BLaER1 treated with 17β-estradiol and CSF1 and Interleukin-3, amounts not matched to agents 10 nM and 100 nM (cell line): ENCODE results near the gene PRR23E.

Source experiments
- H3K27ac ChIP-seq, 11 experiments: shearing (Covaris generic); formaldehyde crosslinking; 2 replicates each; pipeline ENCODE4 v1.8.1; 2022
- H3K27me3 ChIP-seq, 11 experiments: shearing (Covaris generic); formaldehyde crosslinking; 2 replicates each; pipeline ENCODE4 v1.8.1; 2022
- H3K36me3 ChIP-seq, 11 experiments: shearing (Covaris generic); formaldehyde crosslinking; 2 replicates each; pipeline ENCODE4 v1.8.1; 2022
- H3K4me1 ChIP-seq, 10 experiments: shearing (Covaris generic); formaldehyde crosslinking; 2 replicates each; pipeline ENCODE4 v1.8.1; 2022
- H3K4me2 ChIP-seq, 11 experiments: shearing (Covaris generic); formaldehyde crosslinking; 2 replicates each; pipeline ENCODE4 v1.8.1; 2022
- H3K4me3 ChIP-seq, 10 experiments: shearing (Covaris generic); formaldehyde crosslinking; 2 replicates each; pipeline ENCODE4 v1.8.1; 2022
- H3K9ac ChIP-seq, 11 experiments: shearing (Covaris generic); formaldehyde crosslinking; 2 replicates each; pipeline ENCODE4 v1.8.1; 2022
- H3K9me3 ChIP-seq, 11 experiments: shearing (Covaris generic); formaldehyde crosslinking; replicated peaks in 1 of 11; 2 replicates each; pipeline ENCODE4 v1.8.1; 2022
- H4K20me1 ChIP-seq, 11 experiments: shearing (Covaris generic); formaldehyde crosslinking; 2 replicates each; pipeline ENCODE4 v1.8.1; 2022
- Cebpa-rat ChIP-seq, 11 experiments: shearing (Covaris generic); IDR thresholded peaks; 2 replicates each; pipeline ENCODE4 v1.8.1; 2022

The PRR23E gene

GRCh38 chr3:127170814-127171213 lies 22.1 kb upstream of the PRR23E start:
- H4K20me1 ChIP-seq, result peaks cover 0 to 40% (median 0%) of the 10 kb centered on the region in 11 experiments; a peak in 7 of 22 replicates
- no peak overlapping the region for H3K4me2 ChIP-seq
- no peak overlapping the region for H3K9ac ChIP-seq
- no peak for TF ChIP-seq Cebpa-rat (IDR thresholded peaks at IDR 0.05)
- peaks cover 7 to 14% (median 12%) of the 10 kb centered on the region in 10 experiments; a peak in 17 of 20 replicates for H3K4me1 ChIP-seq
- no peaks in the 10 kb centered on the region for H3K27me3 ChIP-seq
- no peak overlapping the region for H3K27ac ChIP-seq
- no peak overlapping the region for H3K4me3 ChIP-seq
- no peaks in the 10 kb centered on the region for H3K36me3 ChIP-seq
- no peaks in the 10 kb centered on the region; a peak in 1 of 22 replicates for H3K9me3 ChIP-seq

DNA sequence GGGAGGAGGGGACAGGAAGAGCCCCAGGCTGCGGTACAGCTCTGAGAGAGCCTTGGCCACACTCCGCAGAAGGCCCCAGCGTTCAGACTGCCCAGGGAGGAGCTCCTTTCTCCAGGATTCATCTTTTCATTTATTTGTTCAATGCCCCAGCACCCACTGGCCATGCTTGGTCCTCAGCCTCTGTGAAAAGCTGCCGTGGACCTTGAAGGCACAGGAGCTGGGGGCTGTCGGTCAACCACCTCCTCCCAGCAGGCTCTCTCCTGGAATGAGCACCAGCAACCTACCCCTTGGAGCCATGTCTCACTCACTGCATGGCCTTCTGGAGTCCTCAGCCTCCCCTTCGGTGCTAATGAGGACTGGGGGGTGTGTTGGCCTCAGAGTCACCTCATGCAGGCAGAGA lies 21.6 kb upstream of the PRR23E start:
- peaks cover 7 to 14% (median 12%) of the 10 kb centered on the region in 10 experiments; a peak in 17 of 20 replicates for H3K4me1 ChIP-seq

DNA sequence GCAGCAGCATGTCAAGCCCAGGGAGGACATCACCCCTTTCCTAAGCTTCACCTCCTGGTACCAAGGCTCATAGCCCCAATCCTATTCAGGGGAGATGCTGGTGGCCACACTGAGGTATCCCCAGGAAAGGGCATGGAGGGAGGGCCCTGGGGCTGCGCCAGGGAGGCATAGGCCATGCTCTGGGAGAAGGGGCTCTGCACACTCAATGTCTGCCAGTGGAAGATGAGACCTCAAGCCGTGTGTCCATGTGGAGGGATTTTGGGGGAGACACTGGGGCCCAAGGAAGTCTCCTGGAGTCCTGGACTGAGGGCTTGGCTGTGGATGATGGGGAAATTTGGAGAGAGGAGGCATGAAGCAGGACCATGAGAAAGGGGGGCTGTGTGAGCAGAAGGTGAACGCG lies 21.2 kb upstream of the PRR23E start:
- Histone ChIP-seq H3K4me3 (no peak overlapping the region), H3K27ac (no peak overlapping the region), H3K27me3 (no peaks in the 10 kb centered on the region), H4K20me1 (peaks cover 0 to 40% (median 0%) of the 10 kb centered on the region in 11 experiments; a peak in 7 of 22 replicates), H3K36me3 (no peaks in the 10 kb centered on the region), H3K9me3 (peaks cover 0 to 4% (median 0%) of the 10 kb centered on the region in 11 experiments; a peak in 2 of 22 replicates), H3K4me2 (peak overlapping the region in 1 of 11 experiments; percentile 71; a peak in 1 of 22 replicates), H3K9ac (no peak overlapping the region), H3K4me1 (peaks cover 7 to 14% (median 12%) of the 10 kb centered on the region in 10 experiments; a peak in 17 of 20 replicates)
- no peak for TF ChIP-seq Cebpa-rat (IDR thresholded peaks at IDR 0.05)

More for the DNA sequence above, 21.6 kb upstream of the PRR23E start:
- no peaks in the 10 kb centered on the region for H3K36me3 ChIP-seq
- no peaks in the 10 kb centered on the region; a peak in 1 of 22 replicates for H3K9me3 ChIP-seq
- no peak overlapping the region for H3K9ac ChIP-seq
- no peak overlapping the region for H3K4me2 ChIP-seq
- TF ChIP-seq Cebpa-rat (IDR thresholded peaks at IDR 0.05), result no peak
- peaks cover 0 to 40% (median 0%) of the 10 kb centered on the region in 11 experiments; a peak in 7 of 22 replicates for H4K20me1 ChIP-seq
- no peak overlapping the region for H3K4me3 ChIP-seq
- H3K27ac ChIP-seq, result no peak overlapping the region
- no peaks in the 10 kb centered on the region for H3K27me3 ChIP-seq

GRCh38 chr3:127172211-127172610 lies 20.7 kb upstream of the PRR23E start:
- no peak overlapping the region for H3K27ac ChIP-seq
- H4K20me1 ChIP-seq, result peaks cover 0 to 39% (median 0%) of the 10 kb centered on the region in 11 experiments; a peak in 7 of 22 replicates
- H3K36me3 ChIP-seq, result no peaks in the 10 kb centered on the region
- peak overlapping the region; percentile 14 to 71 (median 58); a peak in 20 of 22 replicates for H3K4me2 ChIP-seq
- no peaks in the 10 kb centered on the region for H3K27me3 ChIP-seq
- peaks cover 7 to 14% (median 12%) of the 10 kb centered on the region in 10 experiments; a peak in 17 of 20 replicates for H3K4me1 ChIP-seq
- H3K9me3 ChIP-seq, result peaks cover 0 to 9% (median 2%) of the 10 kb centered on the region in 11 experiments; a peak in 9 of 22 replicates
- no peak overlapping the region for H3K4me3 ChIP-seq
- no peak for TF ChIP-seq Cebpa-rat (IDR thresholded peaks at IDR 0.05)
- 0 out of 22 replicates have a peak overlapping the region, but pooled peaks of 1 of the 11 experiments have one; percentile 4 for H3K9ac ChIP-seq

DNA sequence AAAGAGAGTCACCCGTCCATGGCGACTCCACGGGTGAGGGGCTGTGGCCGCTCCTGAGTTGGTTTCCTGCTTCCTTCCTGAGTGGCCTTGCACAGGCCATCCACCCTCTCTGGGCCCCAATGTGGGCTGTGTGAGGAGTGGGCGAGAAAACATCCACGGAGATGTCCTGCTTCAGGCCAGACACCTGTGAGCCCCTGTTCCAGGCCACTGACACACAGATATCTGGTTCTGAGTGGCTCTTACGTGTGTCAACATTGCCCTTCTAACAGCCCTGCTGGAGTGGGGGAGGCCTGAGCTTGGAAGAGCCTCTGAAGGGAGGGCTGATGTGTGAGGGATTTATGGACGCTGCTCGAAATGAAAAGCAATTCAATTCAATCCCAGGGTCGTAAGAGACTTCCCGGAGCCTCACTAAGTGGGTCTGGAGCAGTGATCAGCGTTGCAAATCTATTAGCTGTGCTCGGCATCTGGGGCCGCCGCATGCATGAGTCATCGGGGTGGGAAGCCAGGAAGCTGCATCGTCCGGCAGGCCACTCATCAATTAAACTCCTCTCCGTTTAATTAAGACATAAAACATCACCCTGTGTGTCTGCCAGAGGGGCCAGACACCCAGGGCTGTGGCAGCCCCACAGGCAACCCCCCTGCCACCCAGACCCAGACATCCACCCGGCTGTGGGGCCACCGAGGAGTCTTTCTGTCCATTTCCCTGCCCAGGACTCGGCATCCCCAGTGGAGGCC lies 20.0 kb upstream of the PRR23E start:
- Histone ChIP-seq H3K4me3 (no peak overlapping the region), H3K27me3 (no peaks in the 10 kb centered on the region), H3K27ac (no peak overlapping the region), H3K4me2 (peak overlapping the region; percentile 14 to 71 (median 58); a peak in 20 of 22 replicates), H3K9ac (0 out of 22 replicates have a peak overlapping the region, but pooled peaks of 1 of the 11 experiments have one; percentile 4), H4K20me1 (peaks cover 0 to 31% (median 0%) of the 10 kb centered on the region in 11 experiments; a peak in 7 of 22 replicates), H3K36me3 (no peaks in the 10 kb centered on the region), H3K4me1 (peaks cover 7 to 14% (median 12%) of the 10 kb centered on the region in 10 experiments; a peak in 17 of 20 replicates), H3K9me3 (peaks cover 2 to 15% (median 6%) of the 10 kb centered on the region in 11 experiments; a peak in 14 of 22 replicates)
- no peak for TF ChIP-seq Cebpa-rat (IDR thresholded peaks at IDR 0.05)

DNA sequence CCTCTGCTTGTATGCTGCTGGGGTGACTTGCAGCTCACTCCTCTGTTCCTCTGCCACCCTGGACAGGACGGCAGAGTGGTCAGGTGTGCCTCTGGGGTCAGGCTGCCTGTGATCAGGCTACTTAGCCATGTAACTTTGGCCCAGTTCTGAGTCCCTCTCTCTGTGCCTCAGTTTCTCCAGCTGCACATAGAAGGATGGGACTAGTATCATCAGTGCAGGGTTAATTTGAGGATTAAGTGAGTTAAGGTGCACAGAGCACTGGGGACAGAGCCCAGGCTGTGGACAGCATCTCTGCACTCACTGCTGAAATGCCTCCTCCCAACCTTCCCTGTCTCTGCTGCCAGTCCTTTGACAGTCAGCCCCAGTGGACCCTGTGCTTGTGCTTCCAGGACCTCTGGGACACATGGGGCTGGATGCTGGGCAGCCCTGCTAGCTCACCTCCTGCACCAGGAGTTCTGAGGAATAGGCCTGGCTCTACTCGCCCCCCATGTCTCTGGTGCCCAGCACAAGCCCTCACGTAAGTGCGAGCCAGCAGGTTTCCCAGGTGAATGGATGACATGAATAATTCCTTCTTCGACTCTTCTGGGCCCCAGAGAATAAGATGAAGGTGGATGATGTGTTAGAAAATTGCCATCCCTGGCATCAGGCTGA lies 19.3 kb upstream of the PRR23E start:
- peaks cover 7 to 14% (median 12%) of the 10 kb centered on the region in 10 experiments; a peak in 17 of 20 replicates for H3K4me1 ChIP-seq
- no peak overlapping the region for H3K27ac ChIP-seq

DNA sequence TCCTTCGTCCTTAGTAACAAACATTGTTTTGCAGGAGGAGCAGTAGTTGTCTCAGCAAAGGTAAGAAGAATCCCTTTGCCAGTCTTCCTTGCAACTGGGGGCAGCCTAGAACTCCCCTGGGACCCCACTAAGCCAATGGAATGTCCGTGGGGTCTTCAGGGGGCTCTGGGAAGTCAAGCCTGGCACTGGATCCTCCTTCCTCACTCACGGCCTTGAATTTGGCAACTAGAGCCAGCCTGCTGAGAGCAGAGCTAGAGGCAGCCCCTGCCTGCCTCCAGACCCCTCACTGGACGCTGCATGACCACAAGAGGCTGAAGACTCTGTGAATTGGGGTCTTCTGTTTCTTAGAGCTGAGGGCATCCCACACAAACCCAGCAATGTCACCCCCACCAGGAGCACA lies 18.6 kb upstream of the PRR23E start:
- no peak overlapping the region for H3K27ac ChIP-seq
- peaks cover 0 to 26% (median 0%) of the 10 kb centered on the region in 11 experiments; a peak in 7 of 22 replicates for H4K20me1 ChIP-seq
- no peak for TF ChIP-seq Cebpa-rat (IDR thresholded peaks at IDR 0.05)

More for the DNA sequence above, 19.3 kb upstream of the PRR23E start:
- H3K36me3 ChIP-seq, result no peaks in the 10 kb centered on the region
- no peak for TF ChIP-seq Cebpa-rat (IDR thresholded peaks at IDR 0.05)
- no peak overlapping the region for H3K9ac ChIP-seq
- H3K4me2 ChIP-seq, result 0 out of 22 replicates have a peak overlapping the region, but pooled peaks of 1 of the 11 experiments have one; percentile 66
- H4K20me1 ChIP-seq, result peaks cover 0 to 26% (median 0%) of the 10 kb centered on the region in 11 experiments; a peak in 7 of 22 replicates
- H3K27me3 ChIP-seq, result no peaks in the 10 kb centered on the region
- no peak overlapping the region for H3K4me3 ChIP-seq
- H3K9me3 ChIP-seq, result peaks cover 7 to 22% (median 12%) of the 10 kb centered on the region in 11 experiments; a peak in 19 of 22 replicates

DNA sequence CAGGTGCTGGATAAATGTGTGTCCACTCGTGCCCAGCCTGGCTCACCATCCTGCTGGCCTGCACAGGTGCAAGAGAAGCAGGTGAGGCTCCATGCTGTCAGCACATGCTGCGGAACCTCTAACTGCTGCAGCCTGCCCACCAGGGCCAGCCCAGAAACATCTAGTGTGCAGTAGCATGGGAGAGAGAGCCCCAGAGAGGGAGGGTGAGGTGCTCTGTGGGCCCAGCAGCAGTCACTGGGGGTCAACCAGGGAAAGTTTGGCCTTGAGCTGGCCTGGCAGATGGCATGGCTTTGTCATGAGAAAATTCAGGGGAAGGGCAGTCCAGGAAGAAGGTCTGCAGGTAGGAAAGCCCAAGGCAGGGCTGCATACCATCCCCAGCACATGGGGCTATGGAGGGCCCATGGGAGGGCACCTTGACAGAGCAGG lies 18.2 kb upstream of the PRR23E start:
- TF ChIP-seq Cebpa-rat (IDR thresholded peaks at IDR 0.05), result no peak
- Histone ChIP-seq H4K20me1 (peaks cover 0 to 26% (median 0%) of the 10 kb centered on the region in 11 experiments; a peak in 7 of 22 replicates), H3K36me3 (no peaks in the 10 kb centered on the region; a peak in 1 of 22 replicates), H3K9ac (no peak overlapping the region), H3K4me2 (no peak overlapping the region), H3K27me3 (no peaks in the 10 kb centered on the region), H3K9me3 (peaks cover 18 to 33% (median 23%) of the 10 kb centered on the region in 11 experiments), H3K4me1 (peaks cover 7 to 14% (median 12%) of the 10 kb centered on the region in 10 experiments; a peak in 17 of 20 replicates), H3K4me3 (no peak overlapping the region), H3K27ac (no peak overlapping the region)

More for the DNA sequence above, 18.6 kb upstream of the PRR23E start:
- H3K36me3 ChIP-seq, result no peaks in the 10 kb centered on the region; a peak in 1 of 22 replicates
- H3K27me3 ChIP-seq, result no peaks in the 10 kb centered on the region
- H3K4me2 ChIP-seq, result no peak overlapping the region
- no peak overlapping the region for H3K9ac ChIP-seq
- peaks cover 7 to 14% (median 12%) of the 10 kb centered on the region in 10 experiments; a peak in 17 of 20 replicates for H3K4me1 ChIP-seq
- peaks cover 14 to 28% (median 19%) of the 10 kb centered on the region in 11 experiments for H3K9me3 ChIP-seq
- no peak overlapping the region for H3K4me3 ChIP-seq
